Left cardiac atrium (tissue), 4 donors: Measurements from ENCODE around the gene VWA2. TPM values are rescaled to one million over a fixed set of nuclear protein-coding genes. Genes with fewer than 3 reads are reported as not detected.

Source experiments
- ATAC-seq, 2 donors: fragments of 200-7000 bp; cut with Tn5 transposase; one replicate each; pipeline ENCODE4 v1.9.1; 2020; ENCODE audit warnings: mild to moderate bottlenecking in 2 of 2, moderate library complexity in 2 of 2
- DNase-seq: peaks from one replicate; pipeline ENCODE4 v3.0.0-alpha.2; 2020
- intact Hi-C, 2 donors: fragments of 100-400 bp; cut with DNase I; formaldehyde crosslinking; loops; one replicate each; pipeline versions ENCODE4 v1.14.1 to v1.15.1; 2022 to 2023
- long read RNA-seq: library from polyadenylated mRNA; unstranded; transcript quantifications from one replicate; pipeline ENCODE4 v2.0.0, GENCODE V29; 2021
- total RNA-seq, 2 donors: library from RNA; stranded (reverse); fragmentation: NEBNext Ultra II Directional; extraction: Animal tissue kit (Norgen Biotek cat#: 25700); gene quantifications; one replicate each; pipeline ENCODE4 v1.2.1, GENCODE V29; 2021
- donor health status: DM: no; HTN: yes; CAD: no.
- donor health status: DM: no; HTN: yes; CAD: no; lungs with severe emphysema.
- donor health status: DM: yes; HTN: yes; CAD: no.
- donor health status: Dilated cardiomyopathy.

VWA2 gene
- total RNA-seq = under 1 TPM; 0.13 to 0.21 TPM
- long read RNA-seq = 0 reads

GRCh38 chr10:114239117-114239993, at the start of gene VWA2:
Gene VWA2 (plus strand): TSS chr10:114239254. CDS start chr10:114248714, 9,460 bp downstream.
- ATAC-seq (peak; percentile 63 to 76), DNase-seq (no peak)
- intact Hi-C loops = no loop called here

- no peak for DNase-seq
- intact Hi-C loops = no loop called here
- no peak for ATAC-seq
Observed at GRCh38 chr10:114189700-114190099, 49.4 kb upstream of the VWA2 start.

- ATAC-seq (no peak), DNase-seq (no peak)
- intact Hi-C loops = no loop called here
Observed at GRCh38 chr10:114195079-114195478, 44.0 kb upstream of the VWA2 start.

GRCh38 chr10:114199239-114199638, 39.8 kb upstream of the VWA2 start:
- intact Hi-C loops = no loop called here
- DNase-seq (no peak), ATAC-seq (peak in 1 of 2 donors; percentile 22)

GRCh38 chr10:114202812-114203211, 36.2 kb upstream of the VWA2 start:
- intact Hi-C loops = no loop called here
- ATAC-seq (no peak), DNase-seq (no peak)

GRCh38 chr10:114206902-114207301, 32.2 kb upstream of the VWA2 start:
- no peak for DNase-seq
- ATAC-seq = no peak
- intact Hi-C loops = no loop called here

GRCh38 chr10:114207349-114207748, 31.7 kb upstream of the VWA2 start:
- DNase-seq (no peak), ATAC-seq (no peak)
- intact Hi-C loops = no loop called here

- DNase-seq (no peak), ATAC-seq (peak in 1 of 2 donors; percentile 35)
- intact Hi-C loops = no loop called here
Observed at GRCh38 chr10:114208351-114208750, 30.7 kb upstream of the VWA2 start.

- intact Hi-C loops = no loop called here
- ATAC-seq (no peak), DNase-seq (no peak)
Observed at GRCh38 chr10:114212153-114212552, 26.9 kb upstream of the VWA2 start.

- DNase-seq (no peak), ATAC-seq (no peak)
- intact Hi-C loops = no loop called here
Observed at GRCh38 chr10:114215033-114215432, 24.0 kb upstream of the VWA2 start.

GRCh38 chr10:114220281-114220680, 18.8 kb upstream of the VWA2 start:
- DNase-seq (no peak), ATAC-seq (no peak)
- intact Hi-C loops = no loop called here

GRCh38 chr10:114221235-114221634, 17.8 kb upstream of the VWA2 start:
- intact Hi-C loops = no loop called here
- ATAC-seq (no peak), DNase-seq (no peak)

GRCh38 chr10:114223066-114223465, 16.0 kb upstream of the VWA2 start:
- DNase-seq (no peak), ATAC-seq (no peak)
- intact Hi-C loops = no loop called here

GRCh38 chr10:114228156-114228555, 10.9 kb upstream of the VWA2 start:
- no peak for DNase-seq
- intact Hi-C loops = no loop called here

GRCh38 chr10:114232561-114233176, 6.4 kb upstream of the VWA2 start:
- DNase-seq (no peak), ATAC-seq (no peak)
- intact Hi-C loops = no loop called here

More at GRCh38 chr10:114228156-114228555, 10.9 kb upstream of the VWA2 start:
- no peak for ATAC-seq

- ATAC-seq (peak in 1 of 2 donors; percentile 23), DNase-seq (no peak)
- intact Hi-C loops = no loop called here
Observed at GRCh38 chr10:114233482-114233881, 5.6 kb upstream of the VWA2 start.

GRCh38 chr10:114234132-114234531, 4.9 kb upstream of the VWA2 start:
- ATAC-seq = peak in 1 of 2 donors; percentile 66
- no peak for DNase-seq
- intact Hi-C loops = no loop called here

- intact Hi-C loops = no loop called here
- no peak for DNase-seq
- no peak for ATAC-seq
Observed at GRCh38 chr10:114239994-114240345, 916 bp downstream of the VWA2 start.

GRCh38 chr10:114242235-114242634, 3.2 kb downstream of the VWA2 start:
- intact Hi-C loops = no loop called here
- ATAC-seq = no peak

GRCh38 chr10:114243661-114244060, 4.6 kb downstream of the VWA2 start:
- intact Hi-C loops = no loop called here
- DNase-seq = no peak
- no peak for ATAC-seq

More at GRCh38 chr10:114242235-114242634, 3.2 kb downstream of the VWA2 start:
- no peak for DNase-seq

- intact Hi-C loops = no loop called here
- no peak for DNase-seq
- ATAC-seq = no peak
Observed at GRCh38 chr10:114244126-114244525, 5.1 kb downstream of the VWA2 start.
